GM21723 (cell line): ENCODE results near the gene SPDYE1.
"Not testable (repeated sequence)": the region's sequence is repeated elsewhere in the genome, so short reads cannot be mapped to it uniquely, and the experiment has no call there.

ENCODE experiments used
- ATAC-seq: cut with Tn5 transposase; IDR thresholded peaks from one replicate; pipeline ENCODE4 v1.9.1; 2021; ENCODE audit warnings: mild to moderate bottlenecking, moderate library complexity; ENCODE audit not compliant: unreplicated experiment

Gene SPDYE1

DNA sequence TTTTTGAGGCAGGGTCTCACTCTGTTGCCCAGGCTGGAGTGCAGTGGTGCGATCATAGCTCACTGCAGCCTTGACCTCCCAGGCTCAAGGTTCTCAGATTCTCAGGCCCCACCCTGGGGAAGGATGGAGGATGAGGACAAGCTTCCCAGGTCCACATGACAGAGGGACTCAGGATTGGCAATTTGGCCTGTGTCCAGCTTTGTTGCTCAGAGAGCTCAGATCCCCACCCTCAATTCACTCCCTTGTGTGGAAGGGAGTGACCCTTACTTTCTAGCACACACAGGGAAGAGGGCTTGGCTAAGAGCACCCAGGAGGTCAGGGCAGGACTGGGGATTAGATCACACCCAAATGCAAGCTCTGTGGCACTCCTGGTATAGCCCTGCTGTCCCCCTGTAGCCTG is 6.9 kb upstream of the SPDYE1 start:
- not testable (repeated sequence) for ATAC-seq

GRCh38 chr7:43992896-43993295 is 4.8 kb upstream of the SPDYE1 start:
- peak; percentile 94 for ATAC-seq

- ATAC-seq: not testable (repeated sequence)
These were observed 3.0 kb upstream of the SPDYE1 start for GRCh38 chr7:43994681-43995080.

- not testable (repeated sequence) for ATAC-seq
These were observed 14.4 kb downstream of the SPDYE1 start for GRCh38 chr7:44012081-44012480.

DNA sequence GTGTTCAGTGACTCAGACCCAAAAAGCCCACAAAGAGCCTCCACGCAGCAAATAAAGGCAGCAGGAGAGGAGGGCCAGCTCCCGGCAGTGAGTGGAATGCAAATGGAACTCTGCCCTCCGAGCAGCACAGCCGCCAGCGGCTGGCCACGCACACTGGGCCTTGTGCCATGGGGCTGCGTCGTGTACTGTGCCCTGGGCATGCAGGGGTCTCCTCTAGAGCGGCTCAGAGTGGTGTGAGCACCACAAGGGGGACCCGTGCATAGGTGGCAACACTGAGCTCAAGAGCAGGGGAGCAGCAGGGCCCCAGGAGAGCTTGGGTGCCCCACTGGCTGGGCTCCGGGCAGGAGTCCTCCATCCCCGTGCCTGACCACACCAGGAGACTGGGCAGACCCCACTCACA is 17.4 kb downstream of the SPDYE1 start:
- not testable (repeated sequence) for ATAC-seq

DNA sequence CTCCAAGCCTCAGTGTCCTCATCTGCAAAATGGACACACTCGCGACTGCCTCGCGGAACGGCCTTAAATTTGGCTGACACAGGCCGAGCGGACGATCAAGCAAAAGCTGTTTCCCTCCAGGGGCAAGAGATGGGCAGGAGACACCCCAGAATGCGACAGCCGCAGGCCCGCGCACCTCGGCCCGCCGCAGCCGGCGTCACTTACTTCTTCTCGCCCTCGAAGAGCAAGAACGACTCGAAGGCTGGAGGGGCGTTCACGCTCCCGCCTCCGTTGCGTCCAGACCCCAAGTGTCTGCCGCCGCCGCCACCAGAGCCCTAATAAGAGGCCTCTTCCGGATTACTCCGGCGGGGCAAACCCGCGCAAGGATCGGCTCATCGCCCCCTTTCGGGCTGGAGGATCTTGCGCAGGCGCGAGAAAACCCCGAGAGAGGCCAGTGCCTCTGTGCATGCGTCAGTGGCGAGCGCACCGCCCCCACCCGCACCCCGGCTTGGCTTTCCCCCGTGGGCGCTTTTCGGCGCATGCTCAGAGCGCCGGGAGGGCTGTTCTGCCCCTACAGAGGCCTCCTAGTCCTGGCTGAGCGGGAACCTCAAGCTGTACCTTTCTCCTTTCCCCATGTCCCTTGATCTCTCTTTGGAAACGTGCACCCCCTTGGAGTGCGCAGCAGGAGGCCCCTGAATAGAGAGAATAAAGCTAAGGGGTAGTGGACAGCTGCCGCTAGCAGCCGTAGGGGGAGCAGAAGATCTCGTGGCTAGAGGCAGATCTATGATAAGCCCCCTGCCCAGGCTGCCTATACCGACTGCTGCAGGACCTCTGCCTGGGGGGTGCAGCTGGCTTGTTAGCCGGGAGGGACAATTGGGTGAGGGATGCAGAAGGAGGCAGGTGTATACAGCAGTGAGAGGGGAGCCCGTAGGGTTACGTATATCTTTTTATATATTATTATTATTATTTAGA is 21.4 kb downstream of the SPDYE1 start:
- peak; percentile 94 for ATAC-seq

GRCh38 chr7:44019825-44020224 is 22.1 kb downstream of the SPDYE1 start:
- peak; percentile 0 for ATAC-seq

- not testable (repeated sequence) for ATAC-seq
These were observed 24.4 kb downstream of the SPDYE1 start for GRCh38 chr7:44022069-44022468.

GRCh38 chr7:44022796-44023467 is 25.2 kb downstream of the SPDYE1 start:
- ATAC-seq: not testable (repeated sequence)

GRCh38 chr7:44029433-44029832 is 31.7 kb downstream of the SPDYE1 start:
- ATAC-seq: not testable (repeated sequence)

DNA sequence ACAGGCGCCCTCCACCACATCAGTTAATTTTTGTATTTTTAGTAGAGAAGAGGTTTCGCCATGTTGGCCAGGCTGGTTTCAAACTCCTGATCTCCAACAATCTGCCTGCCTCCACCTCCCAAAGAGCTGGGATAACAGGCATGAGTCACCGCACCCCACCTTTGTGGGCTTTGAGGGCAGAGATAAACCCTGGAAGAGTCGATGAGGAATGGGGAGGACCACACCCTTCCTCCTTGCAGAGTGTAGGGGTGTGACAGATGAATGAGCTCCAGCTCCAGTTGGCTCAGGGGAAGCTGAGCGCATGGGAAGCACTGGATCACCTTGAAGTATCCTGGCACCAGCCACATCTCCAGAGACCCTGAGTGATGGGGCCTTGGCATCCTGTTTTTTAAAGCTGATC is 32.3 kb downstream of the SPDYE1 start:
- ATAC-seq: not testable (repeated sequence)

DNA sequence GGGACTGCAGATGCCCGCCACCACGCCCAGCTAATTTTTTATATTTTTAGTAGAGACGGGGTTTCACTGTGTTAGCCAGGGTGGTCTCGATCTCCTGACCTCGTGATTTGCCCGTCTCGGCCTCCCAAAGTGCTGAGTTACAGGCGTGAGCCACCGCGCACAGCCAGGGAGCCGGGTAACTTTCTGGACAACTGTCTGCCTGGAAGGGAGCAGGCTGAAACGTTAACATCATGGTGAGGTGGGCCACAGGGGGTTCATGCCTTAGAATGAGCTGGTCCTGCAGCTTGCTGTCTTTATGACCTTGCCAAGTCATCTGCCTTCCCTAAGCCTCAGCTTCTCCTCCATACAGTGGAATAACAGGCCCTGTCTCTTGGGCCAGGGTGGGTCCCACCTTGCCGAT is 33.6 kb downstream of the SPDYE1 start:
- ATAC-seq: not testable (repeated sequence)

GRCh38 chr7:44032031-44032430 is 34.3 kb downstream of the SPDYE1 start:
- not testable (repeated sequence) for ATAC-seq

GRCh38 chr7:44033971-44034844 is 36.5 kb downstream of the SPDYE1 start:
- ATAC-seq: not testable (repeated sequence)

DNA sequence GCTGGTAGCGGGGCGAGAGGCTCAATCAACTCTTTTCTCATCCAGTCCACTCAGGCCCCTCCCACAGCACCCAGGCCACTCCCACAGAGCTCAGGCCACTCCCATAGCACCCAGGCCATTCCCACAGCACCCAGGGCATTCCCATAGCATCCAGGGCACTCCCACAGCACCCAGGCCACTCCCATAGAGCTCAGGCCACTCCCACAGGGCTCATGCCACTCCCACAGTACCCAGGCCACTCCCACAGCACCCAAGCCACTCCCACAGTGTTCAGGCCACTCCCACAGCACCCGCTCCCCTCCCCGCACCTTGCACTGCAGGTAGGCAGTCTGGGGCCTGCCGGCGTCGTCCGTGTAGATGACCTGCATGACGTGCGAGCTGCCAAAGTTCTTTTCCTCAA is 38.7 kb downstream of the SPDYE1 start:
- not testable (repeated sequence) for ATAC-seq

DNA sequence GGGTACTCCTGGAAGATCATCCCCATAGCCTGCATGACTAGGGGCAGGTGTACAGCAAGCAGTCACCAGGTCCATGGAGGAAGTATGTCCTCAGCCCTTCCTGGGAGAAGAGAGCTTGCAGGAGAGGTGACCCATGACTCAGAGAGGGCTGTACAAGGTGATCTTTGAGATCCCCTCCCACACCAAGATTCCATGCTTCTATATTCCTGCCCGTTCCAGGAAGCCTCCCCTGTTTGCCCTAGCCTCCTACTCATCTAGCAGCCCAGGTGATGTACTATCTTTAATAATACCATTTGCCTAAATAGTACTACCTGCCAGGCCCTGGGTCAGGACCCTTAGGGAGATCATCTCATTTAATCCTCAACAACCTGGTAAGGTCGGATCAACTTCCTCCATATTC is 40.3 kb downstream of the SPDYE1 start:
- not testable (repeated sequence) for ATAC-seq

GRCh38 chr7:44038553-44038952 is 40.9 kb downstream of the SPDYE1 start:
- not testable (repeated sequence) for ATAC-seq

GRCh38 chr7:44038961-44039558 is 41.4 kb downstream of the SPDYE1 start:
- ATAC-seq: peak; percentile 70

- peak; percentile 10 for ATAC-seq
These were observed 42.2 kb downstream of the SPDYE1 start for GRCh38 chr7:44039800-44040492.

DNA sequence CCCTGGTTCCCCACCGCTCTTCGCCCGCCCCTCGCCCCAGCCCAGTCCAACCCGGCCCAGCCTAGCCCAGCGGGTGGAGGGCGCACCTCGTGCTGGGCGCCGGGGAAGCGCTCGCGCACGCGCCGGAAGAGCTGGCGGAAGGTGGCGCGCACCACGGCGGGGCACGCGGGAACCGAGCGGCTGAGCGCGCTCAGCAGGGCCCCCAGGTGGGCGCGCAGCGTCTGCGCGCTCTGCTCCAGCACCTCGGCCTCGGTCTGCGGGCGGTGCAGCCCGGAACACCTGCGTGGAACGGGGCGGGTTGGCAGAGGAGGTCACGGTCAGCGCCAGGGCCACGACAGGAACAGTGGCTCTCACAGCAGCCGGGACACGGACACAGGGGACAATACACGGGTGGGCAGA is 42.8 kb downstream of the SPDYE1 start:
- ATAC-seq: peak; percentile 45
